ENCODE data around the gene TBK1. TPM values are rescaled to one million over a fixed set of nuclear protein-coding genes. Genes with fewer than 3 reads are reported as not detected.
A peak's percentile ranks its signal among the peaks of the same experiment; 100 is the strongest.

Gene TBK1
- total and polyA plus RNA-seq, 2 of the 13 experiments (the other 11 are each of a cell fraction or from before 2014, with no cell fraction given) = 10.3 to 25.2 TPM

- TF ChIP-seq HOXA7 (CRISPR knock-in tag; IDR thresholded peaks at IDR 0.05) (no peak), JUN (CRISPR knock-in tag; IDR thresholded peaks at IDR 0.05) (no peak), ZBTB38 (CRISPR knock-in tag; IDR thresholded peaks at IDR 0.05) (no peak), ATF7-NPFF (CRISPR knock-in tag; IDR thresholded peaks at IDR 0.05; ENCODE audit: low read depth) (no peak), KLF16 (CRISPR knock-in tag; IDR thresholded peaks at IDR 0.05) (no peak), ZNF652 (CRISPR knock-in tag; IDR thresholded peaks at IDR 0.05; ENCODE audit: borderline replicate concordance, low read depth) (no peak), FOXK2 (IDR thresholded peaks at IDR 0.05) (no peak), GTF3A (CRISPR knock-in tag; conservative IDR thresholded peaks at IDR 0.05) (no peak), HCFC1 (IDR thresholded peaks at IDR 0.05; ENCODE audit: low read depth, low read length) (no peak), ZNF614 (CRISPR knock-in tag; IDR thresholded peaks at IDR 0.05; ENCODE audit: borderline replicate concordance) (no peak), ZMYM4 (CRISPR knock-in tag; IDR thresholded peaks at IDR 0.05) (0 out of 2 replicates have a peak, but pooled peaks have one; percentile 21), RFX3 (CRISPR knock-in tag; IDR thresholded peaks at IDR 0.05) (no peak), ZBTB2 (CRISPR knock-in tag; IDR thresholded peaks at IDR 0.05; ENCODE audit: low read depth) (no peak)
- TF ChIP-seq, protein P1, sequence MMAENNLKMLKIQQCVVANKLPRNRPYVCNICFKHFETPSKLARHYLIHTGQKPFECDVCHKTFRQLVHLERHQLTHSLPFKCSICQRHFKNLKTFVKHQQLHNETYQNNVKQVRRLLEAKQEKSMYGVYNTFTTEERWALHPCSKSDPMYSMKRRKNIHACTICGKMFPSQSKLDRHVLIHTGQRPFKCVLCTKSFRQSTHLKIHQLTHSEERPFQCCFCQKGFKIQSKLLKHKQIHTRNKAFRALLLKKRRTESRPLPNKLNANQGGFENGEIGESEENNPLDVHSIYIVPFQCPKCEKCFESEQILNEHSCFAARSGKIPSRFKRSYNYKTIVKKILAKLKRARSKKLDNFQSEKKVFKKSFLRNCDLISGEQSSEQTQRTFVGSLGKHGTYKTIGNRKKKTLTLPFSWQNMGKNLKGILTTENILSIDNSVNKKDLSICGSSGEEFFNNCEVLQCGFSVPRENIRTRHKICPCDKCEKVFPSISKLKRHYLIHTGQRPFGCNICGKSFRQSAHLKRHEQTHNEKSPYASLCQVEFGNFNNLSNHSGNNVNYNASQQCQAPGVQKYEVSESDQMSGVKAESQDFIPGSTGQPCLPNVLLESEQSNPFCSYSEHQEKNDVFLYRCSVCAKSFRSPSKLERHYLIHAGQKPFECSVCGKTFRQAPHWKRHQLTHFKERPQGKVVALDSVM (CRISPR knock-in tag; IDR thresholded peaks at IDR 0.05) = no peak
- TF ChIP-seq, protein P2, sequence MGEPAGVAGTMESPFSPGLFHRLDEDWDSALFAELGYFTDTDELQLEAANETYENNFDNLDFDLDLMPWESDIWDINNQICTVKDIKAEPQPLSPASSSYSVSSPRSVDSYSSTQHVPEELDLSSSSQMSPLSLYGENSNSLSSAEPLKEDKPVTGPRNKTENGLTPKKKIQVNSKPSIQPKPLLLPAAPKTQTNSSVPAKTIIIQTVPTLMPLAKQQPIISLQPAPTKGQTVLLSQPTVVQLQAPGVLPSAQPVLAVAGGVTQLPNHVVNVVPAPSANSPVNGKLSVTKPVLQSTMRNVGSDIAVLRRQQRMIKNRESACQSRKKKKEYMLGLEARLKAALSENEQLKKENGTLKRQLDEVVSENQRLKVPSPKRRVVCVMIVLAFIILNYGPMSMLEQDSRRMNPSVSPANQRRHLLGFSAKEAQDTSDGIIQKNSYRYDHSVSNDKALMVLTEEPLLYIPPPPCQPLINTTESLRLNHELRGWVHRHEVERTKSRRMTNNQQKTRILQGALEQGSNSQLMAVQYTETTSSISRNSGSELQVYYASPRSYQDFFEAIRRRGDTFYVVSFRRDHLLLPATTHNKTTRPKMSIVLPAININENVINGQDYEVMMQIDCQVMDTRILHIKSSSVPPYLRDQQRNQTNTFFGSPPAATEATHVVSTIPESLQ (CRISPR knock-in tag; conservative IDR thresholded peaks at IDR 0.05) = no peak
These were observed 9.9 kb downstream of the TBK1 start (continued) for GRCh38 chr12:64461634-64462414.
